ENCODE data around the gene GSK3B. TPM values are rescaled to one million over a fixed set of nuclear protein-coding genes. Genes with fewer than 3 reads are reported as not detected.

The GSK3B gene
- total RNA-seq, 1 experiment from 2014 or later, result 56.5 TPM

DNA sequence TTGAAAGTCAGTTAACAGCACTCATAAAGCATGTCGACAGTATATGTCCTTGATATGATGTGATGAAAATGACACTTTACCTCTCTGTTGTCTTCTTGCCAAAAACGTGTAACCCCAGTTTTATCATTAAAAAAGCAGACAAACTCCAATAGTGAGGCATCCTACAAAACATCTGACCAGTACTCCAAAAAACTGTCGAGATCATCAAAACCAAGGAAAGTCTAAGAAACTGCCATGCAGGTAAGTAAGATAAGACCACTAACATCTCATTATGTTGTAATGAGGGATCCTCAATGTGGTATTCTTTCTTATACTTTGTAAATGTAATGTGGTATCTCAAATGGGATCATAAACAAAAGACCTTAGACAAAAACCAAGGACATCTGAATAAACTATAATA is 160.0 kb downstream of the GSK3B start:
- Mint-ChIP-seq H3K9me3 (no peaks in the 10 kb centered on the region), H3K4me3 (no peak overlapping the region), H3K27ac (no peak overlapping the region; a peak in 1 of 7 replicates), H3K36me3 (ENCODE audit: insufficient read depth in 1 of 3, low read depth in 3 of 3) (no peaks in the 10 kb centered on the region), H3K27me3 (ENCODE audit: low read depth) (no peaks in the 10 kb centered on the region), H3K4me1 (peaks cover 11 to 15% of the 10 kb centered on the region in 2 experiments)
- Histone ChIP-seq H3K4me2 (ENCODE audit: insufficient read depth, insufficient read length, low read length) (no peak overlapping the region), H3K9ac (ENCODE audit: extremely low read depth, insufficient read length, low read length) (no peak overlapping the region), H3K27ac (ENCODE audit: insufficient read length, low read depth, low read length) (no peak overlapping the region), H3K23me2 (ENCODE audit: insufficient read length, low read depth, low read length, poor library complexity, severe bottlenecking) (no peaks in the 10 kb centered on the region), H3K79me2 (ENCODE audit: insufficient read depth, low read length) (0 out of 2 replicates have a peak, but pooled peaks cover 2% of the 10 kb centered on the region), H2AK5ac (ENCODE audit: insufficient read length, low read length) (no peak overlapping the region), H4K5ac (ENCODE audit: insufficient read length, low read depth, low read length) (no peak overlapping the region), H2BK15ac (ENCODE audit: low read depth, low read length) (no peak overlapping the region), H4K8ac (replicated peaks; ENCODE audit: insufficient read length, low read depth, low read length) (no peak overlapping the region), H2AFZ (ENCODE audit: low read length) (no peak overlapping the region), H2BK5ac (ENCODE audit: insufficient read length, low read length) (no peak overlapping the region), H3K14ac (ENCODE audit: insufficient read depth, low read length) (no peak overlapping the region), H4K20me1 (ENCODE audit: control insufficient read depth, insufficient read depth, insufficient read length) (no peaks in the 10 kb centered on the region), H3K56ac (ENCODE audit: insufficient read length, low read depth, low read length) (no peak overlapping the region), H2BK20ac (ENCODE audit: low read depth, low read length, poor library complexity, severe bottlenecking) (no peak overlapping the region), H3K9me3 (ENCODE audit: control insufficient read depth, low read depth, low read length) (no peaks in the 10 kb centered on the region), H3K79me1 (ENCODE audit: insufficient read depth, low read depth, low read length, poor library complexity, severe bottlenecking) (peaks cover 3% of the 10 kb centered on the region), H2BK12ac (ENCODE audit: insufficient read length, low read depth, low read length) (no peak overlapping the region), H4K91ac (ENCODE audit: insufficient read length, low read depth, low read length) (no peak overlapping the region), H3K4ac (ENCODE audit: low read depth, low read length) (no peak overlapping the region), H3K18ac (ENCODE audit: insufficient read length, low read depth, low read length) (no peak overlapping the region), H2BK120ac (ENCODE audit: low read depth, low read length, poor library complexity, severe bottlenecking) (no peak overlapping the region), H3T11ph (ENCODE audit: low read length) (no peak overlapping the region), H3K23ac (ENCODE audit: insufficient read length, low read depth, low read length) (no peak overlapping the region), H3K27me3 (ENCODE audit: insufficient read depth, low read length) (no peaks in the 10 kb centered on the region), H3K4me1 (ENCODE audit: insufficient read depth, low read length) (no peaks in the 10 kb centered on the region)
- TF ChIP-seq, protein P1, sequence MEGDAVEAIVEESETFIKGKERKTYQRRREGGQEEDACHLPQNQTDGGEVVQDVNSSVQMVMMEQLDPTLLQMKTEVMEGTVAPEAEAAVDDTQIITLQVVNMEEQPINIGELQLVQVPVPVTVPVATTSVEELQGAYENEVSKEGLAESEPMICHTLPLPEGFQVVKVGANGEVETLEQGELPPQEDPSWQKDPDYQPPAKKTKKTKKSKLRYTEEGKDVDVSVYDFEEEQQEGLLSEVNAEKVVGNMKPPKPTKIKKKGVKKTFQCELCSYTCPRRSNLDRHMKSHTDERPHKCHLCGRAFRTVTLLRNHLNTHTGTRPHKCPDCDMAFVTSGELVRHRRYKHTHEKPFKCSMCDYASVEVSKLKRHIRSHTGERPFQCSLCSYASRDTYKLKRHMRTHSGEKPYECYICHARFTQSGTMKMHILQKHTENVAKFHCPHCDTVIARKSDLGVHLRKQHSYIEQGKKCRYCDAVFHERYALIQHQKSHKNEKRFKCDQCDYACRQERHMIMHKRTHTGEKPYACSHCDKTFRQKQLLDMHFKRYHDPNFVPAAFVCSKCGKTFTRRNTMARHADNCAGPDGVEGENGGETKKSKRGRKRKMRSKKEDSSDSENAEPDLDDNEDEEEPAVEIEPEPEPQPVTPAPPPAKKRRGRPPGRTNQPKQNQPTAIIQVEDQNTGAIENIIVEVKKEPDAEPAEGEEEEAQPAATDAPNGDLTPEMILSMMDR (conservative IDR thresholded peaks at IDR 0.05), result no peak
- no peak for DNase-seq
- WGBS (ENCODE audit: extremely low coverage, insufficient read length, low lambda C conversion rate), result no CpG with 5 or more reads among the region's 3 CpGs
